Hepatocyte (in vitro differentiated cells): ENCODE measurements around the gene PRAC2.

Experiments used
- CTCF ChIP-seq: fragments of 200-600 bp; sonication (generic); IDR thresholded peaks from 2 replicates; pipeline ENCODE4 v1.5.1; 2016; ENCODE audit warnings: antibody characterized with exemption, mild to moderate bottlenecking; ENCODE audit not compliant: poor library complexity
- EZH2 ChIP-seq: fragments of 200-600 bp; sonication (generic); IDR thresholded peaks from 2 replicates; pipeline ENCODE4 v1.6.1; 2016; ENCODE audit warnings: antibody characterized with exemption, mild to moderate bottlenecking, borderline replicate concordance
- EZH2phosphoT487 ChIP-seq: fragments of 200-600 bp; sonication (generic); IDR thresholded peaks from one replicate; pipeline ENCODE4 v1.6.1; 2018; ENCODE audit warnings: antibody characterized with exemption, mild to moderate bottlenecking, low read depth, moderate library complexity; ENCODE audit not compliant: unreplicated experiment, severe bottlenecking

GRCh38 chr17:48767263-48767774 is 44.3 kb downstream of the PRAC2 start:
- TF ChIP-seq CTCF (no peak), EZH2phosphoT487 (no peak), EZH2 (no peak)
